Vagina (tissue), 2 donors: ENCODE data around the gene PRKCE.

Experiments
- POLR2A ChIP-seq, 2 donors: fragments of 450-650 bp; IDR thresholded peaks; one replicate each; pipeline ENCODE4 v1.6.1; 2017; ENCODE audit warnings: antibody characterized with exemption in 2 of 2, mild to moderate bottlenecking in 2 of 2, moderate library complexity in 2 of 2
- POLR2AphosphoS5 ChIP-seq, 2 donors: sonication (generic); formaldehyde crosslinking; IDR thresholded peaks; one replicate each; pipeline ENCODE4 v1.9.0; 2017; ENCODE audit warnings: antibody characterized with exemption in 2 of 2, mild to moderate bottlenecking in 2 of 2, low read depth in 1 of 2; ENCODE audit not compliant: insufficient read depth in 1 of 2
- TF ChIP-seq, protein P1 (sequence below), 3 experiments: fragments of 450-650 bp in 2 of 3; fragments of 200-600 bp in 1 of 3; sonication (generic) in 1 of 3; IDR thresholded peaks; one replicate each; pipeline ENCODE4 v1.5.1; 2017 to 2019; ENCODE audit warnings: antibody characterized with exemption in 3 of 3, mild to moderate bottlenecking in 2 of 3, moderate library complexity in 2 of 3

DNA sequence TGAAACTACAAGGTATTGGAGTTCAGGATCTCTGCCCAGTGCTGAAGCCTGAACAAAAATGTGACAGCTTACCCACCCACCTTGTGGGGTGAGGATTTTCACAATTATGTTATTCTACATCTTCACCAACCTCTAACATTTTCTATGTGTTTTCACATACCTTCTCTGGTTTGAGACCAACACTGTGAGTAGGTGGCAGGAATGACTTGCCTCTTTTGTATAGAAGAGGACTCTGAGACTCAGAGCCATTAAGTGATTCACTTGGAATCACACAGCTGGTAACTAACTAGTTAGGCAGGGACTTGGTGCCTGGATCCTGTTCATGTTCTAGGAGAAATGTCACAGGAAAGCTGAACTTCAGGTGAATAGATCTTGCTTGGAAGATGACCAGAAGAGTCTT lies 25.7 kb upstream of the PRKCE start:
- TF ChIP-seq, protein P1, sequence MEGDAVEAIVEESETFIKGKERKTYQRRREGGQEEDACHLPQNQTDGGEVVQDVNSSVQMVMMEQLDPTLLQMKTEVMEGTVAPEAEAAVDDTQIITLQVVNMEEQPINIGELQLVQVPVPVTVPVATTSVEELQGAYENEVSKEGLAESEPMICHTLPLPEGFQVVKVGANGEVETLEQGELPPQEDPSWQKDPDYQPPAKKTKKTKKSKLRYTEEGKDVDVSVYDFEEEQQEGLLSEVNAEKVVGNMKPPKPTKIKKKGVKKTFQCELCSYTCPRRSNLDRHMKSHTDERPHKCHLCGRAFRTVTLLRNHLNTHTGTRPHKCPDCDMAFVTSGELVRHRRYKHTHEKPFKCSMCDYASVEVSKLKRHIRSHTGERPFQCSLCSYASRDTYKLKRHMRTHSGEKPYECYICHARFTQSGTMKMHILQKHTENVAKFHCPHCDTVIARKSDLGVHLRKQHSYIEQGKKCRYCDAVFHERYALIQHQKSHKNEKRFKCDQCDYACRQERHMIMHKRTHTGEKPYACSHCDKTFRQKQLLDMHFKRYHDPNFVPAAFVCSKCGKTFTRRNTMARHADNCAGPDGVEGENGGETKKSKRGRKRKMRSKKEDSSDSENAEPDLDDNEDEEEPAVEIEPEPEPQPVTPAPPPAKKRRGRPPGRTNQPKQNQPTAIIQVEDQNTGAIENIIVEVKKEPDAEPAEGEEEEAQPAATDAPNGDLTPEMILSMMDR (IDR thresholded peaks at IDR 0.05): no peak
- TF ChIP-seq POLR2A (IDR thresholded peaks at IDR 0.05) (no peak), POLR2AphosphoS5 (IDR thresholded peaks at IDR 0.05; ENCODE audit: insufficient read depth in 1 of 2, low read depth in 1 of 2) (no peak)
